ENCODE results near the gene KRTAP5-5.
"Not testable (repeated sequence)": the region's sequence is repeated elsewhere in the genome, so short reads cannot be mapped to it uniquely, and the experiment has no call there.

Gene KRTAP5-5

GRCh38 chr11:1667121-1667850 lies 37.7 kb downstream of the KRTAP5-5 start:
- no peak for TF ChIP-seq CTCF (IDR thresholded peaks at IDR 0.05; ENCODE audit: insufficient read depth, missing control alignments)
- no peak for FAIRE-seq
- no peak for DNase-seq (ENCODE audit: insufficient read length, low spot score)

GRCh38 chr11:1667906-1668305 lies 38.3 kb downstream of the KRTAP5-5 start:
- no peak for TF ChIP-seq CTCF (IDR thresholded peaks at IDR 0.05; ENCODE audit: insufficient read depth, missing control alignments)
- FAIRE-seq (no peak), DNase-seq (ENCODE audit: insufficient read length, low spot score) (no peak)

GRCh38 chr11:1668911-1669473 lies 39.4 kb downstream of the KRTAP5-5 start:
- DNase-seq (ENCODE audit: insufficient read length, low spot score) (no peak), FAIRE-seq (no peak)
- TF ChIP-seq CTCF (IDR thresholded peaks at IDR 0.05; ENCODE audit: insufficient read depth, missing control alignments), result no peak

- DNase-seq (ENCODE audit: insufficient read length, low spot score) (no peak), FAIRE-seq (no peak)
- no peak for TF ChIP-seq CTCF (IDR thresholded peaks at IDR 0.05; ENCODE audit: insufficient read depth, missing control alignments)
Observed at GRCh38 chr11:1669546-1670218, 40.1 kb downstream of the KRTAP5-5 start.

GRCh38 chr11:1670457-1670856 lies 40.9 kb downstream of the KRTAP5-5 start:
- DNase-seq (ENCODE audit: insufficient read length, low spot score); FAIRE-seq: not testable (repeated sequence)

- no peak for FAIRE-seq
- no peak for DNase-seq (ENCODE audit: insufficient read length, low spot score)
- TF ChIP-seq CTCF (IDR thresholded peaks at IDR 0.05; ENCODE audit: insufficient read depth, missing control alignments), result no peak
Observed at GRCh38 chr11:1670905-1671371, 41.4 kb downstream of the KRTAP5-5 start.

- no peak for DNase-seq (ENCODE audit: insufficient read length, low spot score)
- no peak for TF ChIP-seq CTCF (IDR thresholded peaks at IDR 0.05; ENCODE audit: insufficient read depth, missing control alignments)
- FAIRE-seq, result no peak
Observed at GRCh38 chr11:1671658-1672057, 42.1 kb downstream of the KRTAP5-5 start.
